Smooth muscle cell (in vitro differentiated cells): ENCODE data around the gene ACTA2. TPM values are rescaled to one million over a fixed set of nuclear protein-coding genes. Genes with fewer than 3 reads are reported as not detected.

Experiments
- DNase-seq: peaks from one replicate; lab custom pipeline; 2025; ENCODE audit not compliant: unreplicated experiment; lab: John Stamatoyannopoulos, UW
- H2AFZ ChIP-seq: fragments of 200-600 bp; sonication (generic); 2 replicates; pipeline ENCODE4 v1.6.0; 2016; ENCODE audit warnings: antibody characterized with exemption, low read depth, mild to moderate bottlenecking
- H3F3A ChIP-seq: fragments of 200-600 bp; sonication (generic); 2 replicates; pipeline ENCODE4 v1.6.0; 2017; ENCODE audit warnings: antibody characterized with exemption, low read depth
- H3K27ac ChIP-seq: fragments of 200-600 bp; sonication (generic); 2 replicates; pipeline ENCODE4 v1.5.1; 2016; ENCODE audit warnings: low read depth, mild to moderate bottlenecking
- H3K27me3 ChIP-seq: fragments of 200-600 bp; sonication (generic); 2 replicates; pipeline ENCODE4 v1.6.1; 2016; ENCODE audit warnings: low read depth, mild to moderate bottlenecking
- H3K36me3 ChIP-seq: fragments of 200-600 bp; sonication (generic); 2 replicates; pipeline ENCODE4 v1.5.1; 2016; ENCODE audit warnings: low read depth
- H3K4me1 ChIP-seq: fragments of 200-600 bp; sonication (generic); 2 replicates; pipeline ENCODE4 v1.5.1; 2016; ENCODE audit warnings: low read depth
- H3K4me2 ChIP-seq: fragments of 200-600 bp; sonication (generic); 2 replicates; pipeline ENCODE4 v1.6.0; 2016; ENCODE audit warnings: mild to moderate bottlenecking
- H3K4me3 ChIP-seq: fragments of 200-600 bp; sonication (generic); 2 replicates; pipeline ENCODE4 v1.5.1; 2016; ENCODE audit warnings: mild to moderate bottlenecking
- H3K79me2 ChIP-seq: fragments of 200-600 bp; sonication (generic); 2 replicates; pipeline ENCODE4 v1.6.0; 2016; ENCODE audit warnings: low read depth, mild to moderate bottlenecking
- H3K9ac ChIP-seq: fragments of 200-600 bp; sonication (generic); 2 replicates; pipeline ENCODE4 v1.6.0; 2016; ENCODE audit warnings: low read depth
- H3K9me3 ChIP-seq: fragments of 200-600 bp; sonication (generic); replicated peaks from 2 replicates; pipeline ENCODE4 v1.5.1; 2016; ENCODE audit warnings: low read depth
- H4K20me1 ChIP-seq: fragments of 200-600 bp; sonication (generic); 2 replicates; pipeline ENCODE4 v1.6.0; 2016; ENCODE audit warnings: low read depth
- WGBS: methylation state at CpG from one replicate; pipeline ENCODE4 v1.1.7; 2016; ENCODE audit warnings: low lambda C conversion rate; 5-methylcytosine and 5-hydroxymethylcytosine counted together
- polyA plus RNA-seq: library from polyadenylated mRNA; unstranded; fragments of >200 nt; fragmentation: Nextera tagmentation; extraction: Ambion mirVana; gene quantifications from 2 replicates; pipeline ENCODE4 v1.2.1, GENCODE V29; 2016
- total RNA-seq: library from RNA; depleted of rRNA; stranded (reverse); fragments of >200 nt; gene quantifications from 2 replicates; pipeline ENCODE4 v1.2.3, GENCODE V29; 2014
- TF ChIP-seq, protein P1 (sequence below): fragments of 200-600 bp; sonication (generic); IDR thresholded peaks from 2 replicates; pipeline ENCODE4 v1.5.1; 2017; ENCODE audit warnings: borderline replicate concordance, mild to moderate bottlenecking, antibody characterized with exemption; ENCODE audit not compliant: insufficient read depth, poor library complexity, severe bottlenecking

The ACTA2 gene
- total and polyA plus RNA-seq, 2 experiments from 2014 or later, result 2,305 to 4,814 TPM

DNA sequence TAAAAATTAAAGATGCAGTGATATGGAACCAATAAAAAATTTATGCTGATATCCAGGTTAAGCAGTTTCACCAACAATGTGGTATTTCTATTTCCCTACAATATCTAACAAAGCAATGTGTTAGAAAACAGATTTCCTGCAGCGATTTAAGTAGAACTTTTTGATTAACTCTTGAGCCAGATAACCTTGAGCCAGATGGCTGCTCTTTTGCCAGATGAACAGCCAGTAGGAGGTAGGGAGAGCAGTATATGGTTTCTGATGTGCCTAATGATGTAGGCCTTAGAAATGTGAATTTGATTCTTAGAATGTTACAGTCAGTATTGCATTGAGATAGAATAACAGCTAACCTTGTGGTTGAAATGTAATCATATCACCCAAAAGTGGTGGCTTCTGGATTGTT is 41.5 kb downstream of the ACTA2 start:
- no peaks in the 10 kb centered on the region for H3K4me1 ChIP-seq
- H4K20me1 ChIP-seq, result no peaks in the 10 kb centered on the region
- H3K4me3 ChIP-seq, result no peak overlapping the region
- H2AFZ ChIP-seq, result no peak overlapping the region
- H3K36me3 ChIP-seq, result no peaks in the 10 kb centered on the region
- 97% methylated on average over 1 of the region's 1 CpG for WGBS
- H3K27ac ChIP-seq, result no peak overlapping the region
- TF ChIP-seq, protein P1, sequence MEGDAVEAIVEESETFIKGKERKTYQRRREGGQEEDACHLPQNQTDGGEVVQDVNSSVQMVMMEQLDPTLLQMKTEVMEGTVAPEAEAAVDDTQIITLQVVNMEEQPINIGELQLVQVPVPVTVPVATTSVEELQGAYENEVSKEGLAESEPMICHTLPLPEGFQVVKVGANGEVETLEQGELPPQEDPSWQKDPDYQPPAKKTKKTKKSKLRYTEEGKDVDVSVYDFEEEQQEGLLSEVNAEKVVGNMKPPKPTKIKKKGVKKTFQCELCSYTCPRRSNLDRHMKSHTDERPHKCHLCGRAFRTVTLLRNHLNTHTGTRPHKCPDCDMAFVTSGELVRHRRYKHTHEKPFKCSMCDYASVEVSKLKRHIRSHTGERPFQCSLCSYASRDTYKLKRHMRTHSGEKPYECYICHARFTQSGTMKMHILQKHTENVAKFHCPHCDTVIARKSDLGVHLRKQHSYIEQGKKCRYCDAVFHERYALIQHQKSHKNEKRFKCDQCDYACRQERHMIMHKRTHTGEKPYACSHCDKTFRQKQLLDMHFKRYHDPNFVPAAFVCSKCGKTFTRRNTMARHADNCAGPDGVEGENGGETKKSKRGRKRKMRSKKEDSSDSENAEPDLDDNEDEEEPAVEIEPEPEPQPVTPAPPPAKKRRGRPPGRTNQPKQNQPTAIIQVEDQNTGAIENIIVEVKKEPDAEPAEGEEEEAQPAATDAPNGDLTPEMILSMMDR, result no peak
- H3K27me3 ChIP-seq, result peaks cover 9% of the 10 kb centered on the region
- no peaks in the 10 kb centered on the region for H3F3A ChIP-seq
- H3K9me3 ChIP-seq, result no peaks in the 10 kb centered on the region
- no peak overlapping the region for H3K4me2 ChIP-seq
- no peak overlapping the region for H3K9ac ChIP-seq
- no peaks in the 10 kb centered on the region for H3K79me2 ChIP-seq
- no peak for DNase-seq

- no peak overlapping the region for H3K4me3 ChIP-seq
- TF ChIP-seq, protein P1, result no peak
- no peaks in the 10 kb centered on the region for H4K20me1 ChIP-seq
- H3K4me2 ChIP-seq, result no peak overlapping the region
- no peak overlapping the region for H3K27ac ChIP-seq
- DNase-seq, result no peak
- H3K27me3 ChIP-seq, result peaks cover 9% of the 10 kb centered on the region
- H3K9me3 ChIP-seq, result no peaks in the 10 kb centered on the region
- H3K36me3 ChIP-seq, result no peaks in the 10 kb centered on the region
- H2AFZ ChIP-seq, result no peak overlapping the region
- H3K79me2 ChIP-seq, result no peaks in the 10 kb centered on the region
- no peaks in the 10 kb centered on the region for H3K4me1 ChIP-seq
- H3F3A ChIP-seq, result no peaks in the 10 kb centered on the region
- WGBS, result 74% methylated on average over 4 of the region's 4 CpGs
- H3K9ac ChIP-seq, result no peak overlapping the region
These were observed 44.4 kb downstream of the ACTA2 start for GRCh38 chr10:88908194-88908593.

- H4K20me1 ChIP-seq, result no peaks in the 10 kb centered on the region
- no peak overlapping the region for H3K4me2 ChIP-seq
- 88% methylated on average over 1 of the region's 1 CpG for WGBS
- H3K36me3 ChIP-seq, result no peaks in the 10 kb centered on the region
- no peaks in the 10 kb centered on the region for H3K79me2 ChIP-seq
- no peaks in the 10 kb centered on the region for H3K9me3 ChIP-seq
- H3K4me3 ChIP-seq, result no peak overlapping the region
- no peak overlapping the region for H3K27ac ChIP-seq
- no peak overlapping the region for H3K9ac ChIP-seq
- TF ChIP-seq, protein P1, result no peak
- no peaks in the 10 kb centered on the region for H3K4me1 ChIP-seq
- no peak overlapping the region for H2AFZ ChIP-seq
- no peak for DNase-seq
- no peaks in the 10 kb centered on the region for H3F3A ChIP-seq
- H3K27me3 ChIP-seq, result peaks cover 9% of the 10 kb centered on the region
These were observed 45.7 kb downstream of the ACTA2 start for GRCh38 chr10:88906921-88907320.

- H2AFZ ChIP-seq, result no peak overlapping the region
- H3K36me3 ChIP-seq, result no peaks in the 10 kb centered on the region
- TF ChIP-seq, protein P1, result no peak
- DNase-seq, result no peak
- H3K4me1 ChIP-seq, result no peaks in the 10 kb centered on the region
- H3K9ac ChIP-seq, result no peak overlapping the region
- WGBS, result 87% methylated on average over 3 of the region's 3 CpGs
- no peaks in the 10 kb centered on the region for H4K20me1 ChIP-seq
- no peak overlapping the region for H3K27ac ChIP-seq
- H3K79me2 ChIP-seq, result no peaks in the 10 kb centered on the region
- H3F3A ChIP-seq, result no peaks in the 10 kb centered on the region
- H3K4me3 ChIP-seq, result no peak overlapping the region
- peaks cover 5% of the 10 kb centered on the region for H3K27me3 ChIP-seq
- H3K9me3 ChIP-seq, result no peaks in the 10 kb centered on the region
- H3K4me2 ChIP-seq, result no peak overlapping the region
These were observed 48.9 kb downstream of the ACTA2 start for GRCh38 chr10:88903715-88904114.
